WTC11 (cell line): Measurements from ENCODE around the gene PAK6. TPM values are rescaled to one million over a fixed set of nuclear protein-coding genes. Genes with fewer than 3 reads are reported as not detected.

ENCODE experiments used
- ATAC-seq: fragments of 200-7000 bp; cut with Tn5 transposase; 2 replicates; pipeline ENCODE4 v1.10.0; 2021; ENCODE audit warnings: mild to moderate bottlenecking, moderate library complexity
- CTCF ChIA-PET: fragments of 300-600 bp; sonication (Branson Sonifier 250); formaldehyde crosslinking; loops from one replicate; lab custom pipeline; 2021; ENCODE audit warnings: antibody characterized with exemption; lab: Charles Lee
- POLR2A ChIA-PET: fragments of 350-600 bp; sonication (Branson Sonifier 250); formaldehyde crosslinking; loops from one replicate; lab custom pipeline; 2021; ENCODE audit warnings: antibody characterized with exemption; lab: Charles Lee
- DNase-seq: peaks from one replicate; pipeline ENCODE4 v3.0.0; 2021; ENCODE audit warnings: low spot score
- H3K27ac Mint-ChIP-seq: 2 replicates; pipeline ENCODE4 v1.8.0; 2021; ENCODE audit warnings: mixed read lengths
- H3K27me3 Mint-ChIP-seq: 2 replicates; pipeline ENCODE4 v1.8.0; 2021; ENCODE audit warnings: low read depth, mild to moderate bottlenecking, moderate library complexity, mixed read lengths
- H3K36me3 Mint-ChIP-seq: 2 replicates; pipeline ENCODE4 v1.8.0; 2021; ENCODE audit warnings: mixed read lengths
- H3K4me1 Mint-ChIP-seq: 2 replicates; pipeline ENCODE4 v1.8.0; 2022; ENCODE audit warnings: mixed read lengths
- H3K4me3 Mint-ChIP-seq: 2 replicates; pipeline ENCODE4 v1.8.0; 2021; ENCODE audit warnings: mild to moderate bottlenecking, moderate library complexity, mixed read lengths
- H3K9me3 Mint-ChIP-seq: 2 replicates; pipeline ENCODE4 v1.8.0; 2021; ENCODE audit warnings: mixed read lengths
- AFF4 ChIP-seq: sonication (generic); formaldehyde crosslinking; IDR thresholded peaks from 2 replicates; pipeline ENCODE4 v1.8.1; 2023; ENCODE audit warnings: mild to moderate bottlenecking, missing genetic modification reagents, borderline replicate concordance
- ARID4B ChIP-seq: sonication (generic); formaldehyde crosslinking; IDR thresholded peaks from 2 replicates; pipeline ENCODE4 v1.8.0; 2023; ENCODE audit warnings: missing genetic modification reagents, mild to moderate bottlenecking, borderline replicate concordance
- ATF6 ChIP-seq: sonication (generic); formaldehyde crosslinking; IDR thresholded peaks from 2 replicates; pipeline ENCODE4 v1.8.1; 2023; ENCODE audit warnings: mild to moderate bottlenecking, missing genetic modification reagents
- CBFB ChIP-seq: sonication (generic); formaldehyde crosslinking; IDR thresholded peaks from 2 replicates; pipeline ENCODE4 v1.8.1; 2022; ENCODE audit warnings: mild to moderate bottlenecking, low read depth, missing genetic modification reagents
- E2F1 ChIP-seq: sonication (generic); formaldehyde crosslinking; IDR thresholded peaks from 2 replicates; pipeline ENCODE4 v1.8.0; 2022; ENCODE audit warnings: mild to moderate bottlenecking, missing genetic modification reagents
- GRHL2 ChIP-seq: fragments of 250-450 bp; sonication (Bioruptor Pico); IDR thresholded peaks from 2 replicates; pipeline ENCODE4 v1.8.0; 2022; ENCODE audit warnings: mild to moderate bottlenecking, moderate library complexity; ENCODE audit not compliant: insufficient replicate concordance, severe bottlenecking
- PRRX2 ChIP-seq: fragments of 250-450 bp; sonication (Bioruptor Pico); IDR thresholded peaks from 2 replicates; pipeline ENCODE4 v1.8.0; 2021; ENCODE audit warnings: mild to moderate bottlenecking
- SOX15 ChIP-seq: fragments of 250-450 bp; sonication (Bioruptor Pico); IDR thresholded peaks from 2 replicates; pipeline ENCODE4 v1.9.0; 2021; ENCODE audit warnings: mild to moderate bottlenecking
- SP1 ChIP-seq: sonication (generic); formaldehyde crosslinking; conservative IDR thresholded peaks from 2 replicates; pipeline ENCODE4 v1.8.1; 2022; ENCODE audit warnings: missing genetic modification reagents
- USF2 ChIP-seq: sonication (generic); formaldehyde crosslinking; IDR thresholded peaks from 2 replicates; pipeline ENCODE4 v1.8.1; 2023; ENCODE audit warnings: mild to moderate bottlenecking, missing genetic modification reagents, moderate library complexity
- ZNF232 ChIP-seq: sonication (generic); formaldehyde crosslinking; IDR thresholded peaks from 2 replicates; pipeline ENCODE4 v1.8.0; 2022; ENCODE audit warnings: mild to moderate bottlenecking, missing genetic modification reagents
- ZNF425 ChIP-seq: fragments of 250-450 bp; sonication (Bioruptor Pico); conservative IDR thresholded peaks from 2 replicates; pipeline ENCODE4 v1.9.0; 2021; ENCODE audit warnings: mild to moderate bottlenecking
- total RNA-seq: library from RNA; stranded (reverse); gene quantifications from 3 replicates; pipeline ENCODE4 v1.2.3, GENCODE V29; 2021
- TF ChIP-seq, protein P1 (sequence below): sonication (generic); formaldehyde crosslinking; IDR thresholded peaks from 2 replicates; pipeline ENCODE4 v1.8.1; 2023; ENCODE audit warnings: mild to moderate bottlenecking, missing genetic modification reagents, moderate library complexity

PAK6 gene
- total RNA-seq, 1 experiment from 2014 or later: 11.7 TPM

GRCh38 chr15:40293905-40294895, 55.3 kb downstream of the PAK6 start:
- DNase-seq (no peak), ATAC-seq (no peak)
- no peak overlapping the region for H3K4me3 Mint-ChIP-seq
- H3K4me1 Mint-ChIP-seq: peaks cover 27% of the 10 kb centered on the region
- CTCF ChIA-PET: interaction anchor here (1.0 to 13.0 kb wide), 7 partner anchors 12 to 29 kb away, joined by 3 to 341 read pairs (median 8); partner anchors contain the start of genes INAFM2 and PLCB2
- H3K27ac Mint-ChIP-seq: no peak overlapping the region
- H3K36me3 Mint-ChIP-seq: peaks cover 5% of the 10 kb centered on the region
- peaks cover 40% of the 10 kb centered on the region for H3K27me3 Mint-ChIP-seq
- POLR2A ChIA-PET: interaction anchor here (1.0 kb wide), 1 partner anchor 9 kb away, joined by 3 read pairs; no protein-coding TSS in a partner anchor
- peaks cover 3% of the 10 kb centered on the region for H3K9me3 Mint-ChIP-seq
- TF ChIP-seq GRHL2 (CRISPR knock-in tag) (no peak), SOX15 (CRISPR knock-in tag) (no peak), ARID4B (CRISPR knock-in tag) (no peak), ZNF425 (no peak), E2F1 (CRISPR knock-in tag) (no peak), ZNF232 (CRISPR knock-in tag) (no peak), PRRX2 (CRISPR knock-in tag) (no peak), ATF6 (CRISPR knock-in tag) (no peak), CBFB (CRISPR knock-in tag) (no peak), SP1 (CRISPR knock-in tag) (no peak), AFF4 (no peak), USF2 (CRISPR knock-in tag) (no peak)
- TF ChIP-seq, protein P1, sequence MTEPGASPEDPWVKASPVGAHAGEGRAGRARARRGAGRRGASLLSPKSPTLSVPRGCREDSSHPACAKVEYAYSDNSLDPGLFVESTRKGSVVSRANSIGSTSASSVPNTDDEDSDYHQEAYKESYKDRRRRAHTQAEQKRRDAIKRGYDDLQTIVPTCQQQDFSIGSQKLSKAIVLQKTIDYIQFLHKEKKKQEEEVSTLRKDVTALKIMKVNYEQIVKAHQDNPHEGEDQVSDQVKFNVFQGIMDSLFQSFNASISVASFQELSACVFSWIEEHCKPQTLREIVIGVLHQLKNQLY: no peak
